ENCODE results near the gene PEAK1.

PEAK1 gene

GRCh38 chr15:77119446-77119845 is 300.5 kb downstream of the PEAK1 start:
- no peak for DNase-seq

- DNase-seq, result peak; percentile 21
Measured at GRCh38 chr15:77118882-77119321, 301.0 kb downstream of the PEAK1 start.

DNA sequence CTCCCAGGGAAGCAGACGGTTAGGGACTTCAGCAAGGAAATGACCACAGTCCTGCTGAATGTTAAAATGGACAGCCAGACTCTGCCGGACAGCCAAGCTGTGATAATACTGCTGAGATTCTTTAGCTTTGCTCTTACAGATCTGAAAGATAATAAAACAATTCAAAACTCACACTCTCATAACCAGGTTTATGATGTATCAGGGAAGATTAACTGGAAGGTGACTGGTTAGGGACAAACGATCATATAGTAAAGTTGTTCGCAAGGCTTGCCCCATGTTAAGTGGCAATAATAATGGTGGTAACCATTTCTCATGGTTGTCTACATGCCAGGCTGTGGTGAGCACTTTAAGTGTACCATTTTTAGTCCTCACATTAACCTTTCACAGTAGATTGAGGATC is 304.7 kb downstream of the PEAK1 start:
- no peak for DNase-seq

GRCh38 chr15:77112838-77113504 is 306.9 kb downstream of the PEAK1 start:
- no peak for DNase-seq

GRCh38 chr15:77111789-77112188 is 308.1 kb downstream of the PEAK1 start:
- no peak for DNase-seq

DNA sequence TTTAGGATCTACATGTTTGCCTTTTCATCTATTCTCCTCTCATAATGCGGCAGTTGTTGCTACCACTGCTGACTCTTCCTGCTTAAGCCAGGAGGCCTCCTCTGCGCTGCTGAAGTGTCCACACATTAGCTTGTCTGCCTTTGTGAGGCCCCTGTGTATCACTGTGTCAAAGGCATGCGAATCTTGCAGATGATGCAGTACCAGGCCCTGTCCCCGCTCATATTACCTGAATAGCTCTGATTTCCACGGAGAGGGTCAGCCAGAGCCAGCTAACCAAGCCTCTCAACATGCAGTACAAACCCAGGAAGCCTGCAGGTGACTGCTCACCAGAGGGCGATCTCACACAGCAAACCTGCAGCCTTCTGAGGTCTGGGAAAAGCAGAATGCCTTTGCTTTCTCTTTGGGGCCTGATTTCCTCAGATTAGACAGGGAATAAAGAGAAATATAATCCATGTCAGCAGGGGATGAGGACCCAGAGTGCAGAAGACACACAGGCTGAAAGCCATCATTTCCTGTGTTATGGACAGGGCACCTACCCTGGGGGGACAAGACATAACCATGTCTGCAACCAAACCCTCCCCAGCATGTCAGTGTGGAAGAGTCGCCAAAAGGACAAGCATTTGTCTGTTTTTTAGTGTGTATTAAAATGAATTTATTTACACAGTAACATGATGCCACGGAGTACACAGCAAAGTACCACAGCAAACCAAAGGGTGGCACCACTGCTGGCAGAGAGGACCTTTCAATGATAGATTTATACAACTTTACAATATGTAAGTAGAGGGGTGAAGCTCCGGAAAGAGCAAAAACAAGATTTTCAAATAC is 312.2 kb downstream of the PEAK1 start:
- no peak for DNase-seq

- DNase-seq, result no peak
Measured at GRCh38 chr15:77107068-77107467, 312.8 kb downstream of the PEAK1 start.

- no peak for DNase-seq
Measured at GRCh38 chr15:77104155-77104554, 315.7 kb downstream of the PEAK1 start.

DNA sequence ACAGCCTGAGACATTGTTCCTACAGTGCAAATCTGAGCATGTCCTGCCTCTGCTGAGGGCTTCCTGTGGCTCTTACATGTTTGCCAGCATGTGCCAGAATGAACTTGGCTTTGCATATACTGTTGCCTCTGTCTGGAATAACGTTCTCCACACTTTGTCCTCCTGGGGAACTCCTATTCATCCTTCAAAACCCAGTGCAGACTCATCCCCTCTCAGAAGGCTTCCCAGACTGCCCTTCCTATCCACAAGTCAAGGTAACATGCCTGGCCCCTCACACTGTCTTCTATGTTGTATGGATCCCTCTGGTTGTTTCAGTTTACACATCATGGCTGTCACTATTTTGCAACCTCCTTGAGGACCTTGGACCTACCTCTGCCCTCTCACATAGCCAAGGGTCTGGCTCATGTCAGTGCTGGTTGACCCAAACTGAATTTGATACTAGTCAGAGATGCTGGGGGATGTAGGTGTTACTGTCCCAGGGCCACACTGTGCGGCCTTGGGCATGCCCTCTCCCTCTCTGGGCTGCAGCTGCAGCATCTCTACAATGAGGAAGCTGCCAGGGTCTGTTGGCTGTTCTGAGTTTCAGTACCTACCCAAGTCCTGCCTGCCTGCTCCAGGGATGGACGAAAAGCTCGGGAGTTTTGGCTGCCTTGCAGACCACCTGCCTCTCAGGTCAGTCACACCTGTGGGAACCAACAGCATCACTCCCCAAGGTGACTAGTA is 320.0 kb downstream of the PEAK1 start:
- DNase-seq, result no peak

DNA sequence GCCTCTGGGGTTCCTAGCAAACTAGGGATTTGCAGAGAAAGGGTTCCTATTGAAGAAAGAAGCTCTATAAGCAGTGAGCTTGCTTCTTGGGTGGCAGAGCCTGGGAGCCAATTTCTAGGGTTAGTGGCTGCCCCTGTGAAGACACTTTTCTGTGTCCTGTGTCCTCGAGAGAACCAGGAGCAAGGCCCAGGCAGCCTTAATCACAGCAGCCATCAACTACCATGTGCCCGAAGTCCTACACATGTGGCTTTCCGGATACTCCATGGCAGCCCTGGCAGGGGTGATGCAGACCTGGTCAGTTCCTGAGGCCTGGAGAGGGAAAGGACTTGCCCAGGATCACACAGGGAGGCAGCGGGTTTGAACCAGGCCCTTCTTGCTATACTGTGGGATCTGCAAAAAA is 321.3 kb downstream of the PEAK1 start:
- DNase-seq, result no peak

DNA sequence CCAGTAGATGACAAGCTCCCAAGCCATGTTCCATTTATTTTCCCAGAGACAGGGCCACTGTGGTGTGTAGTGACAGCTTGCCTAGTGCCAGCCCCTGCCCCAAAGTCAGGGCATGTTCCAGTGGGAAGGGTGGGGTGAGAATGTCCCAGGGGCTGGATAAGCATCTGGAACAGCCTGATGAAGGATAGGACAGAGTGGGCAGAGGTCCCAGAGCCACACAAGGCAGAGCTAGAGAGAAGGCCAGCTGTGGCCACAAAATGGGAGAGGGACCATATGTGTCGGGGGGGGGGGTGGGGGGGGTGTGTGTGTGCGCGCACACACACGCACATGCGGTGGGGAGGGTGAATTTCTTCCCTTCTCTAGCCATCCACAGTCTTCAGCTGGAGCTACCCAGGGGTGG is 322.0 kb downstream of the PEAK1 start:
- DNase-seq, result no peak

DNA sequence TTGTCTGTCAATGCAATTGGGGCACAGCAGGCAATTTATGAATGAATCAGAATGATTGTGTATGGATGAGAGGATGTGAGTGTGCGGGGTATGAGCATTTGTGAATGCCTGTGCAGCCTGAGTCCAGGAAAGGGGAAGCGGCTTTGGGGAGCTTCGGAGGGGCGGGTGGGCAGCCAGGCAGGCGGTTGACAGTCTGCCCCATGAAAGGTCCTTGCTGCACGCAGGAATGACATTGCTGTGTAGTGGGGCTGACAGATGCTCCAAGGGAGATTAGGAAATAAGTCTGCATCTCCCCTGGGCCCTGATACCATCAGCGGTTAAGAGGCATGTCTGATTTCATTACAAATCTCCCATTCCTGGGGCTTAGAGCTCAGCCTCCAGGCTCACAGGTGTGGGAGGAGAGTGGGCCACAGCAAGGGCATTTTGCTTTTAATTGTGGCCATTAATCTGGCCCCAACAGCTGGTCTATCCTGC is 322.6 kb downstream of the PEAK1 start:
- DNase-seq, result no peak

GRCh38 chr15:77096541-77096940 is 323.4 kb downstream of the PEAK1 start:
- no peak for DNase-seq

GRCh38 chr15:77096138-77096537 is 323.8 kb downstream of the PEAK1 start:
- DNase-seq, result no peak

GRCh38 chr15:77094397-77095030 is 325.4 kb downstream of the PEAK1 start:
- no peak for DNase-seq

GRCh38 chr15:77093436-77093835 is 326.5 kb downstream of the PEAK1 start:
- DNase-seq, result no peak

DNA sequence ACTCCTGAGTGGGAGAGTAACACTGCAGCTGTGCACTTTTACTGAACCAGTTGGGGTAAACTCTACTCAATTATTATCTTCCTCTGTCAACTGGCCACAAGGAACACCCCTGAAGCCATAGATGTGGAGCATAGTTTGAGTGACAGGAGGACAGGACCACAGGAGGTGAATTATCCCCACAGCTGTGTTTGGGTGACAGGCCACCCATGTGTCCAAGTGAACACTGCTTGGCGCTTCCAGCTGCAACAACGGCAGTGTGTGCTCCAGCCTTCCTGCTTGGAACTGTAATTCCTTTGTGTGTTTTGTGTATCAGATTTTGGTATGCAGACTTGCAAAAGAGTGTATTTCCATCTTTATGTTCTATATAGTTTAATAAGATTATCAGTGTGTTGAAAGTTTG is 328.8 kb downstream of the PEAK1 start:
- DNase-seq, result no peak

DNA sequence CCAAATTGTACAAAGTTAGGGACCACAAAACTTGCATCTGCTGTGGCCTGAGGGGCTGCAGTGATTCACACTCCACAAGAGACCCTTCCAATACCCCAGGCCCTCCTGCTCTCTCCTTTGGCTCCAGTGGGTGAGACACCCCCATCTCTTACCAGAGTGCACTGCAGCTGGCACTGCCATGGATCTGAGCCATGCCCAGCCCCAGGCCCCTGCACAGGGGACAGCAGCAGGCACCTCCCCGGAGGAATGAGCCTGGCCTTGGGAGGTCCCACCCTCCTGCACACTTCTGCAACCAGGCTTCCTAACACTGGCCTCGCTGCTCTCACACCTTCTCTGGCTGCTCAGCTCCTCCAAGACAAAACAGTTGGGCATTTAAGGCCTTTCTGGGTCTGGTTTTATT is 332.7 kb downstream of the PEAK1 start:
- no peak for DNase-seq

DNA sequence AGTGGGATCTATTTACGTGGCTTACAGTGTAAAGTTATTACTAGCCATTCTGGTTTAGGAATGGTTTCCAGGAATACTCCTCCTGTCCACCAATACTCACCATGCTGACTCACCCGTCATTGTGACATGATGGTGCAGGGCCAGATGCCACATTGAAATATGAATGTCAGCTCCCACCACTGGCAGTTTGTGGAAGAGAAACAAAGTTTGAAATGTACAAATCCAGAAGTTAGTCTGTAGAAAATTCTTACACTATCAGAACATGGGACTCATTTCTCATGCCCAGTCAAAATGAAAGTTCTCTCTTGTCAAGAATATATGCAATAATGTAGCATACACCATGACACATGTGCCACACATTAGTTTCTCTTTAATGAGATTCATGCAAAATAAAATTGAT is 334.6 kb downstream of the PEAK1 start:
- DNase-seq, result no peak

GRCh38 chr15:77084436-77084835 is 335.5 kb downstream of the PEAK1 start:
- no peak for DNase-seq

DNA sequence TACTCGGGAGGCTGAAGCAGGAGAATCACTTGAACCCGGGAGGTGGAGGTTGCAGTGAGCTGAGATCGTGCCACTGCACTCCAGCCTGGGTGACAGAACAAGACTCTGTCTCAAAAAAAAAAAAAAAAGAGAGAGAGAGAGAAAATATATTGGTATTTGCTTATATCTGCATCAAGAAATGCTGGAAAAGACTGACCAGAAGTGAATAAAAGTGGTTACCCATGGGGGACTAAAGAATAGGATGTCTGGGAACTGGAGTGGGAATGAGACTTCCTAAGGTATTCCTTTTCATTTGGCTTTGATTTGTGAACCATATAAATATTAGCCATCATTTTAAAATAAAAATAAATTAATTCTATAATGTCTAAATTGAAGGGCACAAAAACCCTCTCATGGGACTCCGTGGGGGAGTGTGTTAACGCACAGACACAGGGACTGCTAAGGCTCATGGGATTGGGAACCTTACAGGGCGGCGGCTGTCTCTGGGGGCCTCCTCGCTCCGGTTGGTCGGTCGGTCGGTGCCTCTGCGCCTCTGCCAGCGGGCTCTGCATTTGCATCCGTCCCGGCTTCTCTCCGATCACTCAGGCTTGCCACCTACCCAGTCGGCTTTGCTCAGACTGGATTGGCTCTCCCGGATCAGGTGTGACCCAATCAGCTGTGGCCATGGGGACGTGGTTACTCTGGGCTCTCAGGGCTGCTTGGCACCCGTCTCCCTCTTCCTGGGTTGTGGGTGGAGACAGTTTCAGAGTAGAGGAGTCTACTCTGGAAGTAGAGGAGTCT is 336.3 kb downstream of the PEAK1 start:
- peak; percentile 40 for DNase-seq

GRCh38 chr15:77081971-77082370 is 337.9 kb downstream of the PEAK1 start:
- no peak for DNase-seq
